Kidney (tissue), 14 donors: Measurements from ENCODE around the gene KLHDC7B. TPM values are rescaled to one million over a fixed set of nuclear protein-coding genes. Genes with fewer than 3 reads are reported as not detected.

ENCODE experiments used
- DNase-seq, 5 donors: peaks; one replicate each; pipeline ENCODE4 v3.0.0-alpha.2; 2013 to 2020
- FAIRE-seq: peaks from 2 replicates; lab custom pipeline; 2012; peaks lifted over from hg19 to GRCh38; lab: Jason Lieb, UNC
- H3K27ac ChIP-seq, 2 donors: one replicate each; pipeline ENCODE4 v1.7.0; 2013; ENCODE audit warnings: low read depth in 2 of 2, low read length in 2 of 2, inconsistent platforms in 1 of 2
- H3K27me3 ChIP-seq: one replicate; pipeline ENCODE4 v1.7.1; 2013; ENCODE audit warnings: low read length, inconsistent platforms; ENCODE audit not compliant: control insufficient read depth, insufficient read depth
- H3K36me3 ChIP-seq, 3 donors: one replicate each; pipeline versions ENCODE4 v1.7.0 to v1.7.1; 2013; ENCODE audit warnings: low read length in 3 of 3, control low read depth in 1 of 3, inconsistent platforms in 1 of 3; ENCODE audit not compliant: insufficient read depth in 3 of 3, control insufficient read depth in 2 of 3
- H3K4me1 ChIP-seq, 3 donors: one replicate each; pipeline versions ENCODE4 v1.7.0 to v1.7.1; 2013; ENCODE audit warnings: low read length in 3 of 3, inconsistent platforms in 1 of 3, low read depth in 1 of 3; ENCODE audit not compliant: control insufficient read depth in 2 of 3, insufficient read depth in 2 of 3
- H3K4me3 ChIP-seq, 3 donors: one replicate each; pipeline versions ENCODE4 v1.7.0 to v1.8.1; 2013; ENCODE audit warnings: low read length in 3 of 3, control low read depth in 1 of 3, inconsistent platforms in 1 of 3
- H3K9ac ChIP-seq, 3 donors: one replicate each; pipeline versions ENCODE4 v1.7.0 to v1.7.1; 2013; ENCODE audit warnings: low read length in 3 of 3, control low read depth in 1 of 3, inconsistent platforms in 1 of 3
- H3K9me3 ChIP-seq, 3 donors: one replicate each; pipeline versions ENCODE4 v1.7.0 to v1.7.1; 2013; ENCODE audit warnings: low read length in 3 of 3, control low read depth in 1 of 3, inconsistent platforms in 1 of 3; ENCODE audit not compliant: control insufficient read depth in 2 of 3, insufficient read depth in 1 of 3
- CTCF ChIP-seq: IDR thresholded peaks from 3 replicates; pipeline ENCODE4 v1.5.1; 2012; ENCODE audit warnings: mild to moderate bottlenecking, moderate library complexity, borderline replicate concordance; ENCODE audit not compliant: insufficient read depth; ENCODE audit errors: extremely low read depth
- intact Hi-C: fragments of 100-400 bp; cut with DNase I; formaldehyde crosslinking; loops from one replicate; pipeline ENCODE4 v1.11.1; 2022
- polyA plus RNA-seq: library from polyadenylated mRNA; stranded (reverse); fragments of 350-450 nt; fragmentation: Illumina TruSeq; extraction: RNeasy Lipid Tissue Mini Kit (QIAGEN cat#74804); gene quantifications from one replicate; pipeline ENCODE4 v1.2.3, GENCODE V29; 2014; ENCODE audit warnings: low read depth, low replicate concordance; ENCODE audit not compliant: insufficient read depth
- total RNA-seq: library from RNA; stranded (reverse); fragmentation: NEBNext Ultra II Directional; extraction: Animal tissue kit (Norgen Biotek cat#: 25700); gene quantifications from one replicate; pipeline ENCODE4 v1.2.1, GENCODE V29; 2021
- donor health status: control.
- donor health status: control.
- donor health status: control.
- donor health status: control.
- donor health status: control.
- donor health status: DM: yes; HTN: yes; CAD: no.
- donor health status: Normal renal cell carcinoma (clear cell type).

KLHDC7B gene
- total and polyA plus RNA-seq, 2 donors from 2014 or later = 1.4 to 16.1 TPM

- Histone ChIP-seq H3K4me3 (no peak overlapping the region), H3K9me3 (no peaks in the 10 kb centered on the region), H3K4me1 (peaks cover 0 to 15% (median 11%) of the 10 kb centered on the region in 3 donors), H3K36me3 (peaks cover 0 to 10% (median 7%) of the 10 kb centered on the region in 3 donors), H3K27me3 (no peaks in the 10 kb centered on the region), H3K27ac (no peak overlapping the region), H3K9ac (no peak overlapping the region)
- intact Hi-C loops = no loop called here
- TF ChIP-seq CTCF = no peak
- FAIRE-seq (no peak), DNase-seq (no peak)
Observed at GRCh38 chr22:50569896-50570535, 24.3 kb downstream of the KLHDC7B start.

- DNase-seq = peak in 1 of 5 donors; percentile 61
- H3K4me3 ChIP-seq = no peak overlapping the region
- H3K27me3 ChIP-seq = no peaks in the 10 kb centered on the region
- no peak overlapping the region for H3K27ac ChIP-seq
- no peak for TF ChIP-seq CTCF
- no peak overlapping the region for H3K9ac ChIP-seq
- peaks cover 0 to 15% (median 11%) of the 10 kb centered on the region in 3 donors for H3K4me1 ChIP-seq
- no peak for FAIRE-seq
- intact Hi-C loops = no loop called here
- no peaks in the 10 kb centered on the region for H3K9me3 ChIP-seq
- H3K36me3 ChIP-seq = peaks cover 0 to 10% (median 7%) of the 10 kb centered on the region in 3 donors
Observed at GRCh38 chr22:50570861-50571260, 25.2 kb downstream of the KLHDC7B start.

- no peak for DNase-seq
- Histone ChIP-seq H3K4me1 (peaks cover 0 to 15% (median 11%) of the 10 kb centered on the region in 3 donors), H3K9me3 (no peaks in the 10 kb centered on the region), H3K27ac (no peak overlapping the region), H3K27me3 (no peaks in the 10 kb centered on the region), H3K36me3 (peaks cover 0 to 10% (median 7%) of the 10 kb centered on the region in 3 donors), H3K4me3 (no peak overlapping the region), H3K9ac (no peak overlapping the region)
- no peak for FAIRE-seq
- no peak for TF ChIP-seq CTCF
- intact Hi-C loops = no loop called here
Observed at GRCh38 chr22:50571264-50572175, 25.8 kb downstream of the KLHDC7B start.
